Fibroblast of skin of back (primary cell): ENCODE data around the gene B2M.
"Not testable (repeated sequence)": the region's sequence is repeated elsewhere in the genome, so short reads cannot be mapped to it uniquely, and the experiment has no call there.

Experiments used
- DNase-seq: peaks from one replicate; pipeline ENCODE4 v3.0.0-alpha.2; 2013

The B2M gene

DNA sequence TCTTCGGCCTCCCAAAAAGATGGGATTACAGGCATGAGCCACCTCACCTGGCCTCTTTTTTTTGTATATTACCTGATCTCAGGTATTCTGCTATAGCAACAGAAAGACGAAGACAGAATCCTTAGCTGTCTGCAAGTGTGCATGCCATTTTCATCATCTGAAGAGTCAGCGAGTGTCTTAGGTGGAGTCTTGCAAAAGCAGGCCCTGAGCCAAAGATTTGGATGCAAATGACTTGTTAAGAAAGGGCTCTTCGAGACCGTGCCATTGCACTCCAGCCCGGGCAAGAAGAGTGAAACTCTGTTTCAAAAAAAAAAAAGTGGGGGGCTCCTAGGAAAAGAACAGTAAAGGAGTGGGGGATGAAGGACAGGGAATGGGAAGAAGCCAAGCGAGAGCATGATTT is 14.8 kb downstream of the B2M start:
- DNase-seq: no peak

DNA sequence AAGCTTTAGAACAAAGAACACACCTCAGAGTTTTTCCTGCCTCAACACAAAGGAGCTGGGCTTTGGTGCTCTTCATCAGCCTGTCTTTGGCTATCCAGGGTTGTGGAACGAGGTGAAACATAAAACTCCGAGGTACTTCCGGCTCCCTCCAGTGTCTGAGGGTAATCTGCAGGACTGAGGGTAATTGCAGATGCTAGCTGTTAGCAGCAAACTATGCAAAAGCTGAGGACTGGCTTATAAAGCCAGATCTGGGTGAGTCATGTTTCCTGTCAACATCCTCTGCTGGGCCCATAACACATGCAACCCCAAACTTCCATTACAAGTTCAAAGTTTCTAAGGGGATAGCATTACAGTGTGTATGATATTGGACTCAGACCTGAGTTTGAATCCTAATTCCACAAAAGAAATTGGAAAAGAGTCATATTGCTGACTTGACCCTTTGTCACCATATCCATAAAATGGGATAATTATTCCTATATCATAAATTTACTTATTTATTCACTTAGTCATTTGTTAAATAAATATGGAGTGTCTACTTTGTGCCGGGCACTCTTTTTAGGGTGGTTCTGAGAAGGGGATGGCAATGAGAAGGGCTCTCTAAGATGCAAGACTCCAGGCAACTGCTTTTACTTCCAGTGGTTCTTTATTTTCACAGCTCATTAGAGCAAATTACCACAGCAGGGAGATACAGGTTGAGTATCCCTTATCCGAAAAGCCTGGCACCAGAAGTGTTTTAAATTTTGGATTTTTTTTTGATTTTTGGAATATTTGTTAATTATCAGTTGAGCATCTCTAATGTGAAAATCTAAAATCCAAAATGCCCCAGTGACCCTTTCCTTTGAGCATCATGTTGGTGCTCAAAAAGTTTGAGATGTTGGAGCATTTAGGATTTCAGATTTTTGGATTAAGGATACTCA is 15.5 kb downstream of the B2M start:
- DNase-seq: peak; percentile 91

- no peak for DNase-seq
These were observed 16.3 kb downstream of the B2M start for GRCh38 chr15:44727485-44728231.

- not testable (repeated sequence) for DNase-seq
These were observed 16.9 kb downstream of the B2M start for GRCh38 chr15:44728232-44728575.

GRCh38 chr15:44728576-44729407 is 17.5 kb downstream of the B2M start:
- peak; percentile 98 for DNase-seq

DNA sequence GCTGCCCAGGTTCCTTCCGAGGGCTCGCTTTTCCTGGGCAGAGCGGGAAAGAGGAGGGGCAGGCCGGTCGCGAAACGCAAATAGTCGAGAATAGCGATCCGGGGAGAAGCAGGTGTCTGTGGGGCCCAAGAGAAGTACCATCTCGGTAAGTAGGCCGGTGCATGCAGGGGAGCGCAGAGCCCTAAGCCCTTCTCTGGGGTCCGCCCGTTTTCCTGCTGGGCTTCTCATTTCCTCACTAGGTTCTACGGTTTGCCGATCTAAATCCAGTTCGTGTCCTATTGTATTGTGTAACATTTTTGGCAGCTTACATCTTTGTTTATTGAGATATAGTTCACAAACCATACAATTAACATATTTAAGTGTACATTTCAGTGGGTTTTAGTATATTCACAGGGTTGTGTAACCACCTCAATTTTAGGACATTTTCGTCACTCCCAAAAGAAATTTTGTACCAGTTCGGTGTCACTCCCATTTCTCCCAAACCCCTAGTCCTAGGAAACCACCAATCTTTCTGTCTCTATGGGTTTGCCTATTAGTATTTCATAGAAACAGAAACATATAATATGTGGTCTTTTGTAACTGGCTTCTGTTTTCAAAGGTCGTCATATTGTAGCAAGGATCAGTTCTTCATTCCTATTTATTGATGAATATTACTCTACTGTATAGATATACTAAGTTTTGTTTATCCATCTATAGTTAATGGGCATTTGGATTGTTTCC is 18.3 kb downstream of the B2M start:
- no peak for DNase-seq

DNA sequence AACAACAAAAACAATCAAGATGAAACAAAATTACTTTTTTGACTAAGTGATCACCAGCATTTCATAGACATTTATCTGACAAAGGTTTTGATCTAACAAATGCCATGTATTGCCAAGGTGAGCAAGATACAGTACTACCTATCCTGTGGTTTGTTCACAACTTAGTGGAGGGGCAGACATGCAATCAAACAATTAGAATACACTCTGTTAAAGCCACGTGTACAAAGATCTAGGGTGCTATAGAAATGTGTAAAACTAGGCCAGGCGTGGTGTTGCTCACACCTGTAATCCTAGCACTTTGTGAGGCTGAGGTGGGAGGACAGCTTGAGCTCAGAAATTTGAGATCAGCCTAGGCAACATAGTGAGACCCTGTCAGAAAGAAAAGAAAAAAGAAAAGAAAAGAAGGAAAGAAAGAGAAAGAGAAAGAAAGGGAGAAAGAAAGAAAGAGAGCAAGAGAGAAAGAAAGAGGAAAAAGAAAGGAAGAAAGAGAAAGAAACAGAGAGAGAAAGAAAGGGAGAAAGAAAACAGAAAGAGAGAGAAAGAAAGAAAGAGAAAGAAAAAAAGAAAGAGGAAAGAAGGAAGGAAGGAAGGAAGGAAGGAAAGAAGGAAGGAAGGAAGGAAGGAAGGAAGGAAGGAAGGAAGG is 23.6 kb downstream of the B2M start:
- no peak for DNase-seq

DNA sequence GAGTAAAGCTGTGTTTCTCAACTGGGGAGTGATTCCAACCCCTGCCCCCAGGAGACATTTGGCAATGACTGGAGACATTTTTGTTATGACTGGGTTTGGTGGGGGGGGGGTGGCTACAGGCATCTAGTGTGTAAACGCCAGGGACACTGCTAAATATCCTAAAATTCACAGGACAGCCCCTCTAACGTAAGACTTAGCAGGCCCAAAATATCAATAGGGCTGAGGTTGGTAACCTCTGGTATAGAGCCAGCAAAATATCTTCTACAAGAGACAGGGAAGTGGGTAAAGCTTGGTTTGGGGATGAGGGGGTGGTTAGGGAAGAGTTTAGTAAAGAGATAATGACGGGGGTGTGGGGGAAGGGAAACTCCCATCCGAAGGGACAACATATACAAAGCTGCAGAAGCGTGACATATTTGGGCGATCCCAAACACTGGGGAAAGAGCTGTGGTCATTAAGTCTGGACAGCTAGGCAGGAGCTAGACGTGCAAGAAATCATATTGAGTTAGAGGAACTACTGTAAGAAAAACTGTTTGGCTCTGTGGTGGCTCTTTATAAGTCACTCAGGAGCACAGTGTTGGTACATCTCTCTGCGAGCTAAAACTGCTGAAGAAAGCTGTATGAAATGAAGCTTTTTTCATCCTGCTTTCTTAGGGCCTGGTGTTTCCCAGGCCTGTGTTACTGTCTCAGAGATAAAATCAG is 24.3 kb downstream of the B2M start:
- no peak for DNase-seq

GRCh38 chr15:44736181-44736765 is 25.0 kb downstream of the B2M start, which contains the start of gene TRIM69:
TSS of gene TRIM69 (plus strand) at chr15:44736528. CDS start at chr15:44736705, 177 bp downstream.
- no peak for DNase-seq

GRCh38 chr15:44738340-44738984 is 27.1 kb downstream of the B2M start:
- DNase-seq: peak; percentile 59

GRCh38 chr15:44739222-44739847 is 28.0 kb downstream of the B2M start:
- not testable (repeated sequence) for DNase-seq

DNA sequence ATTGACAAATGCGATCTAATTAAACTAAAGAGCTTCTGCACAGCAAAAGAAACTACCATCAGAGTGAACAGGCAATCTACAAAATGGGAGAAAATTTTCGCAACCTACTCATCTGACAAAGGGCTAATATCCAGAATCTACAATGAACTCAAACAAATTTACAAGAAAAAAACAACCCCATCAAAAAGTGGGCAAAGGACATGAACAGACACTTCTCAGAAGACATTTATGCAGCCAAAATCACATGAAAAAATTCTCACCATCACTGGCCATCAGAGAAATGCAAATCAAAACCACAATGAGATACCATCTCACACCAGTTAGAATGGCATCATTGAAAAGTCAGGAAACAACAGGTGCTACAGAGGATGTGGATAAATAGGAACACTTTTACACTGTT is 32.1 kb downstream of the B2M start:
- DNase-seq: not testable (repeated sequence)

- DNase-seq: no peak
These were observed 42.0 kb downstream of the B2M start for GRCh38 chr15:44753345-44753744.

DNA sequence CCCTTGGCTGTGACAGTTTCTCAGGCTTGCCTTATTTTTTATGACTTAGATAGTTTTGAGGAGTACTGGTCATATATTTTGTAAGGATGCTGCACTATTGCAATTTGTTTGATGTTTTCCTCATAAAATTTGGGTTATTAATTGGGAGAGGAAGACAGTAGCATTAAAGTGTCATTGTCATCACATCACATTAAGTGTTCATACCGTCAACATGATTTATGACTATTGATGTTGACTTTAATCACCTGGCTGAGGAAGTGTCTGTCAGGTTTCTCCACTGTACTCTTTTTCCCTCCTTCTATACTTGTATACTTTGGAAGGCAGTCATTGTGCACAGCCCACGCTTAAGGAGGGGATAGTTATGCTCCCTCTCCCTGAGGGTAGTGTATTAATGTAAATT is 51.9 kb downstream of the B2M start:
- no peak for DNase-seq

DNA sequence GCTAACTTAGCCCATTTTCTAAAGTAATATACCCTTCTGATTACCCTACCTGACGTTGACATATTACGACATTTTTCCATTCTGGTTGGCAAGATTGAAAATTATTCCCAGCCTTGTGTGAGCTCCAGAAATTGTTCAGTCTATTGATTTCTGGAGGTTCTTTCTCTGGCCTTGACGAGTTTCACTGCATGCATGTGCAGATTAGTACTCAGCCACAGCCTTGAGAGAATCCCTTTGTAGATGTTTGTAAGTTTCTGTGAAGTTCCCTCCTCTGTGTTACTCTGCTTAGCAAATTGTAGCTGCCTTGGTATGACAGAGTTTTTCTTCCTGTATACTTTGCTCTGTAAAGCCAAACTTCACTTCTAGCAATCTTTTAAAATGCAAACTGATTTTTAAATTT is 52.5 kb downstream of the B2M start:
- no peak for DNase-seq

DNA sequence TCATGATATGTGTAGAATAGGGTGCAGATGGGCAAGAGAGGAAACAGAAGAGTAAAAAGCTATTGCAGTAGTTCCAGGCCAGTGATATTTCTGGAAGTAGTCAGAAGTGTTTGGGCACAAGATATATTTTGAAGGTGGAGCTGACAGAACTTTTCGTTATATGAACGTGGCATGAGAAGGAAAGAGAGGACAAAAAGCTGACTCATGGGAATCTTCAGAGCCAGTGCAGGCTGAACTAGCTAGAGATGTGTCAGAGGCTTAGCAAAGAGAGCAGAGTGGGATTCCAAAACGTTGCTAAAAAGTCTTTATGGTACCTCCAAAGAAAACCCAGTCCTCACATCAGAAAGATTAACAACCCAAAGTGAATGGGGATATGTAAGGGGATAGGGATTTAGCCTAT is 53.7 kb downstream of the B2M start:
- no peak for DNase-seq
